Measurements from ENCODE around the gene MCTP1.

MCTP1 gene

GRCh38 chr5:94771742-94772141 is 513.2 kb downstream of the MCTP1 start:
- no peaks in the 10 kb centered on the region for H3K9me3 ChIP-seq (replicated peaks; ENCODE audit: low read length)
- peaks cover 7% of the 10 kb centered on the region for H3K4me1 ChIP-seq (ENCODE audit: control insufficient read depth, insufficient read depth, low read length)
- H3K4me2 ChIP-seq (ENCODE audit: low read length), result no peak overlapping the region
- no peak overlapping the region for H3K9ac ChIP-seq (ENCODE audit: low read depth, low read length)
- no peaks in the 10 kb centered on the region for H3K36me3 ChIP-seq (ENCODE audit: insufficient read depth, low read length)
- no peaks in the 10 kb centered on the region for H3K27me3 ChIP-seq (ENCODE audit: control insufficient read depth, insufficient read depth, low read length)
- no peak overlapping the region for H3K4me3 ChIP-seq (ENCODE audit: low read length)

GRCh38 chr5:94769996-94770395 is 514.9 kb downstream of the MCTP1 start:
- H3K4me3 ChIP-seq (ENCODE audit: low read length), result no peak overlapping the region
- no peaks in the 10 kb centered on the region for H3K4me1 ChIP-seq (ENCODE audit: control insufficient read depth, insufficient read depth, low read length)
- H3K27me3 ChIP-seq (ENCODE audit: control insufficient read depth, insufficient read depth, low read length), result no peaks in the 10 kb centered on the region
- H3K9me3 ChIP-seq (replicated peaks; ENCODE audit: low read length), result no peaks in the 10 kb centered on the region
- no peaks in the 10 kb centered on the region for H3K36me3 ChIP-seq (ENCODE audit: insufficient read depth, low read length)
- no peak overlapping the region for H3K4me2 ChIP-seq (ENCODE audit: low read length)
- no peak overlapping the region for H3K9ac ChIP-seq (ENCODE audit: low read depth, low read length)

- Histone ChIP-seq H3K36me3 (ENCODE audit: insufficient read depth, low read length) (no peaks in the 10 kb centered on the region), H3K4me1 (ENCODE audit: control insufficient read depth, insufficient read depth, low read length) (no peaks in the 10 kb centered on the region), H3K9me3 (replicated peaks; ENCODE audit: low read length) (no peaks in the 10 kb centered on the region), H3K9ac (ENCODE audit: low read depth, low read length) (no peak overlapping the region), H3K4me3 (ENCODE audit: low read length) (no peak overlapping the region), H3K27me3 (ENCODE audit: control insufficient read depth, insufficient read depth, low read length) (no peaks in the 10 kb centered on the region), H3K4me2 (ENCODE audit: low read length) (no peak overlapping the region)
Measured at GRCh38 chr5:94761786-94762185, 523.1 kb downstream of the MCTP1 start.

DNA sequence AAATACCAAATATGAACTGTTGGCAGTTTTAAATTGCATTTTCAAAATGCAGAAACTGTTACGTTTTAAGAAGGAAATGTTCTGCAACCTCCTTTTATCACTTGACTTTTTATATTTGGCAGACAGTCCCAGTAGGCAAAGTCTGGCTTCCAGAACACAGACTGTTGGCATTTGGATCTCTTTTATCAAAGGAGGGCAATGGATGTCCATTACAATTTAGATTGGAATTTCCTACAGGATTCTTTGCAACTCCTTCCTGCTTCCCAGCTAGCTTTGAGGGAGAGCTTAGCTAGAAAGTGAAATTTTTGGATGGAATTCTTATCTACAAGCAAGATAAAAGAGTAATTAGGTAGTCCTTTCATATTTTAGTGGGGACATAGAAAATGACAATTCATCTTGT is 523.8 kb downstream of the MCTP1 start:
- no peaks in the 10 kb centered on the region for H3K4me1 ChIP-seq (ENCODE audit: control insufficient read depth, insufficient read depth, low read length)
- no peak overlapping the region for H3K4me2 ChIP-seq (ENCODE audit: low read length)
- H3K9ac ChIP-seq (ENCODE audit: low read depth, low read length), result no peak overlapping the region
- H3K4me3 ChIP-seq (ENCODE audit: low read length), result no peak overlapping the region
- no peaks in the 10 kb centered on the region for H3K27me3 ChIP-seq (ENCODE audit: control insufficient read depth, insufficient read depth, low read length)
- H3K9me3 ChIP-seq (replicated peaks; ENCODE audit: low read length), result no peaks in the 10 kb centered on the region
- H3K36me3 ChIP-seq (ENCODE audit: insufficient read depth, low read length), result no peaks in the 10 kb centered on the region

- H3K36me3 ChIP-seq (ENCODE audit: insufficient read depth, low read length), result no peaks in the 10 kb centered on the region
- H3K4me2 ChIP-seq (ENCODE audit: low read length), result no peak overlapping the region
- no peaks in the 10 kb centered on the region for H3K27me3 ChIP-seq (ENCODE audit: control insufficient read depth, insufficient read depth, low read length)
- no peaks in the 10 kb centered on the region for H3K9me3 ChIP-seq (replicated peaks; ENCODE audit: low read length)
- H3K9ac ChIP-seq (ENCODE audit: low read depth, low read length), result no peak overlapping the region
- no peaks in the 10 kb centered on the region for H3K4me1 ChIP-seq (ENCODE audit: control insufficient read depth, insufficient read depth, low read length)
- H3K4me3 ChIP-seq (ENCODE audit: low read length), result no peak overlapping the region
Measured at GRCh38 chr5:94759961-94760360, 524.9 kb downstream of the MCTP1 start.

DNA sequence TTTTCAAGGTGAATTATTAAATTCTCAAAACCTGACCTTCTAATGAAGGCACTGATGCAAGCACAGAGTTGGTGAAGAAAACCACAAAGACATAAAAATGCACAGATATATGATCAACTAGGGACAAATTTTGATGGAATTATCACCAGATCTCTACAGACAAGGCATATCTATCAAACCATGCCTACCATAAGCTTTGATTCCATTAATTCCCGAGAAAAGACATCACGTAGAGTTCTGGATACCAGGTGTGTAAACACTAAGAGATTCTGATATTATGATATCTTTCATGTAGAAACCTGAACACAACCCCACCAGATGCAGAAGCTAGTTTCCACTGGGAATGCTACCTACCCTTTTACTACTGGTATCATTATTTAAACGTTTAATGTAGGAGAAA is 525.9 kb downstream of the MCTP1 start:
- no peak overlapping the region for H3K9ac ChIP-seq (ENCODE audit: low read depth, low read length)
- H3K4me2 ChIP-seq (ENCODE audit: low read length), result no peak overlapping the region

GRCh38 chr5:94754824-94755223 is 530.1 kb downstream of the MCTP1 start:
- Histone ChIP-seq H3K36me3 (ENCODE audit: insufficient read depth, low read length) (no peaks in the 10 kb centered on the region), H3K9me3 (replicated peaks; ENCODE audit: low read length) (no peaks in the 10 kb centered on the region), H3K4me1 (ENCODE audit: control insufficient read depth, insufficient read depth, low read length) (no peaks in the 10 kb centered on the region)

More for the DNA sequence above, 525.9 kb downstream of the MCTP1 start:
- Histone ChIP-seq H3K9me3 (replicated peaks; ENCODE audit: low read length) (no peaks in the 10 kb centered on the region), H3K4me3 (ENCODE audit: low read length) (no peak overlapping the region), H3K27me3 (ENCODE audit: control insufficient read depth, insufficient read depth, low read length) (no peaks in the 10 kb centered on the region), H3K4me1 (ENCODE audit: control insufficient read depth, insufficient read depth, low read length) (no peaks in the 10 kb centered on the region), H3K36me3 (ENCODE audit: insufficient read depth, low read length) (no peaks in the 10 kb centered on the region)

DNA sequence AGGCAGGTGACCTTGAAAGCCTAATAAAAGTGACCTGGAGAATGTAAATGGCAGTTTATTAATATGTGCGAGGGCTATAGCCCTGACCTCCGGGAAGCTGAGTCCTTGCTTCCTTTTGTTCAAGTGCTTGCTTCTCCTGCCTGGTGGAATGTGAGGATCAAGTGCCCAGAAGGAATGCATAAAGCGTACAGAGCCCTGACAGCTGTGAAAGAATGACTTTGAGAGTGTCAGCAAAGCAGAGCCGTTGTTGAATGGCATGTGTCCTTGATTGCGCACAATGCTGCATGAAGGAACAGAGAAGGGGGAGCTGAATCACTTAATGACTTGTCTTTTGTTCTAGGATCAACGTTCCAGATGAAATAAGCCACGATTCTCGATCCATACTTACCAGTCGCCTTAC is 533.4 kb downstream of the MCTP1 start:
- no peak overlapping the region for H3K4me3 ChIP-seq (ENCODE audit: low read length)
- no peaks in the 10 kb centered on the region for H3K27me3 ChIP-seq (ENCODE audit: control insufficient read depth, insufficient read depth, low read length)
- H3K4me2 ChIP-seq (ENCODE audit: low read length), result no peak overlapping the region
- no peak overlapping the region for H3K9ac ChIP-seq (ENCODE audit: low read depth, low read length)
- H3K36me3 ChIP-seq (ENCODE audit: insufficient read depth, low read length), result no peaks in the 10 kb centered on the region
- H3K4me1 ChIP-seq (ENCODE audit: control insufficient read depth, insufficient read depth, low read length), result no peaks in the 10 kb centered on the region
- no peaks in the 10 kb centered on the region for H3K9me3 ChIP-seq (replicated peaks; ENCODE audit: low read length)

More at GRCh38 chr5:94754824-94755223, 530.1 kb downstream of the MCTP1 start:
- Histone ChIP-seq H3K27me3 (ENCODE audit: control insufficient read depth, insufficient read depth, low read length) (no peaks in the 10 kb centered on the region), H3K9ac (ENCODE audit: low read depth, low read length) (no peak overlapping the region), H3K4me3 (ENCODE audit: low read length) (no peak overlapping the region), H3K4me2 (ENCODE audit: low read length) (no peak overlapping the region)

DNA sequence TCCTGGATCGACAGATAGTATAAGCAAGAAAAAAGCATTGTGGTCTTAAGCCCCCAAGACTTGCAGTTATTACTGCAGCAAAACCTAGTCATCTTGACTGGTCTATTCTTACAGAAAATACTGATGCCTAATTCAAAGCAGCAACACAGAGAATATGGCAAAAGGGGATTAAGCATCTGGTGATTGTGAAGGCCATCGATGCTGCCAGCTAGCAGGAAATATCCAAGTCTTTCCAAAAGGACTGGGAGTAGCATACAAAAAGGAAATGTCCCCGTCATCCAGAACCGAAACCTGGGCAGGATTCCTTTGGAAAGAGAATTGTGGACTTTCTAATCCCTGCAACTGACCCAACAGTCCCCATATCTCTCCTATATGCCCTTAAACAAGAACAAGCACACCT is 534.2 kb downstream of the MCTP1 start:
- Histone ChIP-seq H3K9ac (ENCODE audit: low read depth, low read length) (no peak overlapping the region), H3K9me3 (replicated peaks; ENCODE audit: low read length) (no peaks in the 10 kb centered on the region), H3K4me1 (ENCODE audit: control insufficient read depth, insufficient read depth, low read length) (no peaks in the 10 kb centered on the region), H3K4me2 (ENCODE audit: low read length) (no peak overlapping the region), H3K27me3 (ENCODE audit: control insufficient read depth, insufficient read depth, low read length) (no peaks in the 10 kb centered on the region), H3K36me3 (ENCODE audit: insufficient read depth, low read length) (no peaks in the 10 kb centered on the region), H3K4me3 (ENCODE audit: low read length) (no peak overlapping the region)

GRCh38 chr5:94749042-94749441 is 535.9 kb downstream of the MCTP1 start:
- Histone ChIP-seq H3K27me3 (ENCODE audit: control insufficient read depth, insufficient read depth, low read length) (no peaks in the 10 kb centered on the region), H3K9ac (ENCODE audit: low read depth, low read length) (no peak overlapping the region), H3K4me2 (ENCODE audit: low read length) (no peak overlapping the region), H3K36me3 (ENCODE audit: insufficient read depth, low read length) (no peaks in the 10 kb centered on the region), H3K4me3 (ENCODE audit: low read length) (no peak overlapping the region), H3K4me1 (ENCODE audit: control insufficient read depth, insufficient read depth, low read length) (no peaks in the 10 kb centered on the region), H3K9me3 (replicated peaks; ENCODE audit: low read length) (no peaks in the 10 kb centered on the region)

DNA sequence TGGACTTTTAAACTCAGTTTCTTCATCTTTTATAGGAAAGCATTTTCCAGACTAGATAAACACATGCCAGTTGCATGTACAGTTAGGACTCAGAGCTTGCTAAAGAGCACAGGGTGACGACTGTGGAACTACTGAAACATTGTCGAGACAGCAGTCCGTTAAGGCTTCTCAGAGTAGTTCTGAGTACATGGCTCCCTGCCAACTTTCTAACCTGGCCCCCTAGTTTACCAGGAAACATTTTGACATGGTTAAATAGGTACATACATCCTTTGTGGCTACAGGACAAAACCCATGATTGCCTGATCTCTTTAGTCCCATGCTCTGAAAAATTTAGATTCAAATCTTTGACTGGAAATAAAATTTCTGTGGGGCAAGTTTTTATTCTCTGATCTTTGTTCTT is 536.7 kb downstream of the MCTP1 start:
- Histone ChIP-seq H3K27me3 (ENCODE audit: control insufficient read depth, insufficient read depth, low read length) (no peaks in the 10 kb centered on the region), H3K36me3 (ENCODE audit: insufficient read depth, low read length) (no peaks in the 10 kb centered on the region), H3K9me3 (replicated peaks; ENCODE audit: low read length) (no peaks in the 10 kb centered on the region), H3K4me1 (ENCODE audit: control insufficient read depth, insufficient read depth, low read length) (no peaks in the 10 kb centered on the region), H3K4me3 (ENCODE audit: low read length) (no peak overlapping the region), H3K9ac (ENCODE audit: low read depth, low read length) (no peak overlapping the region), H3K4me2 (ENCODE audit: low read length) (no peak overlapping the region)

GRCh38 chr5:94747371-94747770 is 537.5 kb downstream of the MCTP1 start:
- no peaks in the 10 kb centered on the region for H3K27me3 ChIP-seq (ENCODE audit: control insufficient read depth, insufficient read depth, low read length)
- H3K4me2 ChIP-seq (ENCODE audit: low read length), result no peak overlapping the region
- H3K9ac ChIP-seq (ENCODE audit: low read depth, low read length), result no peak overlapping the region
- H3K9me3 ChIP-seq (replicated peaks; ENCODE audit: low read length), result no peaks in the 10 kb centered on the region
- no peak overlapping the region for H3K4me3 ChIP-seq (ENCODE audit: low read length)
- no peaks in the 10 kb centered on the region for H3K4me1 ChIP-seq (ENCODE audit: control insufficient read depth, insufficient read depth, low read length)
- H3K36me3 ChIP-seq (ENCODE audit: insufficient read depth, low read length), result no peaks in the 10 kb centered on the region
